SIG-M5 treated with dmso at 0.1 percent for 504 hours (cell line): Measurements from ENCODE around the gene ECE2.
A peak's percentile ranks its signal among the peaks of the same experiment; 100 is the strongest.

ENCODE experiments used
- DNase-seq: peaks from one replicate; lab custom pipeline; 2025; ENCODE audit not compliant: unreplicated experiment; lab: John Stamatoyannopoulos, UW

The ECE2 gene

GRCh38 chr3:184275961-184276910 is at the start of gene ECE2:
TSS of gene ECE2 (plus strand) at chr3:184276022. CDS start at chr3:184276154, 132 bp downstream.
- no peak for DNase-seq

- peak; percentile 28 for DNase-seq
Observed at GRCh38 chr3:184227481-184227935, 48.3 kb upstream of the ECE2 start.

- no peak for DNase-seq
Observed at GRCh38 chr3:184228376-184229137, 47.3 kb upstream of the ECE2 start.

GRCh38 chr3:184229394-184230080 is 46.3 kb upstream of the ECE2 start, which contains the start of gene VWA5B2:
TSS of gene VWA5B2 (plus strand) at chr3:184229585. CDS start at chr3:184230529, 944 bp downstream.
- peak; percentile 58 for DNase-seq

GRCh38 chr3:184230081-184230602 is 45.7 kb upstream of the ECE2 start:
- no peak for DNase-seq

- DNase-seq: no peak
Observed at GRCh38 chr3:184230603-184231528, 45.0 kb upstream of the ECE2 start.

DNA sequence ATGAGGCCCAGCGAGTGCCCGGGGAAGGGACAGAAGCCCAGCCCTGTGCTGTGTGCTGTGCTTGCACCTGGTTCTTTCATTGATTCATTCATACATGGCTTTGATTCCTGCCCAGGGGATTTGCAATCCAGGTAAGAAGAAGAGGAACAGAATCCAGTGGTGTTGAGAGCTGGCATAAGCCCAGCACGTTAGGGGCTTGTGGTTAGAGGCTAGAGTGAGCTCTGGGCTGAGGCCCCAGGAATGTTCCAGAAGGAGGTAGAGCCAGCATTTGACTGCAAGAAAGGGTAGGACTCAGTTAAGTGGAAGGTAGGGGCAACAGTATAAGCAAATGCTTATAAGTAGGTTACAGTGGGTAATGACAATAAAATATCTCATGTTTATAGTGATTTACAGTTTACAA is 44.2 kb upstream of the ECE2 start:
- DNase-seq: no peak

- DNase-seq: no peak
Observed at GRCh38 chr3:184233127-184233843, 42.5 kb upstream of the ECE2 start.

- peak; percentile 60 for DNase-seq
Observed at GRCh38 chr3:184234224-184234623, 41.6 kb upstream of the ECE2 start.

- DNase-seq: no peak
Observed at GRCh38 chr3:184234671-184235380, 41.0 kb upstream of the ECE2 start.

- DNase-seq: no peak
Observed at GRCh38 chr3:184235381-184236032, 40.3 kb upstream of the ECE2 start.

GRCh38 chr3:184236033-184236410 is 39.8 kb upstream of the ECE2 start:
- DNase-seq: no peak

DNA sequence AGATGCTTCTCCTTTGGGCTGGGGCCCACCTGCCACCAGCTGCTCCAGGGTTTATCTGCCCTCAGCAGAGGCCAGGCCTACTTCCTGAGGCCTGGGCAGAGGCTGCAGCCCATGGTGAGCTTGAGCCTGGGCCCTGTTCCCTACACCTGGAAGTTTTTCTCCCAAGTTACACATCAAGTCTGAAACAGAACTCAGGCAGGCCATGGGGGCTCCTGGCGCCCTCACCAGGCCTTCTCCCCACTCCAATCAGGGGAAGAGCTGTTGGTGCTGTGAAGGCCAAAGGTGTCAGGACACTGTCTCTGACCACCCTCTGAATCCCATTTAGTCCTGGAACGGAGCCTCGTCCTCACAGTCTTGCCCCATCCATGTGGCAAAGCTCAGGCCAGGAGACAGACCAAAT is 39.2 kb upstream of the ECE2 start:
- no peak for DNase-seq

- DNase-seq: no peak
Observed at GRCh38 chr3:184237211-184237610, 38.6 kb upstream of the ECE2 start.

DNA sequence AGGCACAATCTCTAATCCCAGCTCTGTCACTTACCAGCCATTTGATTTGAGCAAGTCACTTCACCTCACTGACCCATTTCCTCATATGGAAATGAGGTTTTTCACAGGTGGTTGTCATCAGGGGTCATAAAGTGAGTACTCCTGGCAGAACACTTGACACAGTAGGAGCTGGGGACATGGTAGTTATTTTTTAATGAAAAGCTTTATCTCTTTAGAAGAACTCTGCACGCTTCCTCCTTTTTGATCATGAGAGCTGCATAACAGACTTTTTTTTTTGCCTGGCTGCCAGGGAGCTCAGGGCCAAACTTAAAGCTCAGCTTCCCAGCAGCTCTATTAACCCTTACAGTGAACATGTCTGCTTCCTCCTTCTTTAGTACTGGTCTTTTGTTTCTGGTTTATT is 38.0 kb upstream of the ECE2 start:
- DNase-seq: no peak

- no peak for DNase-seq
Observed at GRCh38 chr3:184238246-184238818, 37.5 kb upstream of the ECE2 start.

DNA sequence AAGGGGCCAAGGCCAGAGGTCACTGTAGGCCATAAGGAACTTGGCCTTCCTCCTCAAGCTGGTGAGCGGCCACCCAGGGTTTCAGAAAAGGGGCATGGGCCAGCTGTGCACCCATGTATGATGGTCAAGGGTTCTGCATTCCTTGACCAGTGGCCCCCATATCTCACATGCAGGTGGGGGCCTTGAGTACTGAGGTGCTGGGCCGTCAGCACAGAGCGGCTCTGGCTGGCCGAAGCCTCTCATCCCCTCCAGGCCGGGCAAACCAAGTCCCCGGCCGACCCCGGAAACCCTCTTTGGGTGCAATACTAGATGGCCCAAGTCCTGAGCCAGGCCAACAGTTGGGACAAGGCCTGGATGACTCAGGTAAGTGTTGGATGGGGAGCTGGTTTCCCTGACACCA is 36.6 kb upstream of the ECE2 start:
- DNase-seq: no peak

GRCh38 chr3:184239708-184240107 is 36.1 kb upstream of the ECE2 start:
- no peak for DNase-seq
